ENCODE results near the gene EXOC2. TPM values are rescaled to one million over a fixed set of nuclear protein-coding genes. Genes with fewer than 3 reads are reported as not detected.

The EXOC2 gene
- total RNA-seq, 4 donors from 2014 or later = 20.9 to 28.5 (median 24.6) TPM

DNA sequence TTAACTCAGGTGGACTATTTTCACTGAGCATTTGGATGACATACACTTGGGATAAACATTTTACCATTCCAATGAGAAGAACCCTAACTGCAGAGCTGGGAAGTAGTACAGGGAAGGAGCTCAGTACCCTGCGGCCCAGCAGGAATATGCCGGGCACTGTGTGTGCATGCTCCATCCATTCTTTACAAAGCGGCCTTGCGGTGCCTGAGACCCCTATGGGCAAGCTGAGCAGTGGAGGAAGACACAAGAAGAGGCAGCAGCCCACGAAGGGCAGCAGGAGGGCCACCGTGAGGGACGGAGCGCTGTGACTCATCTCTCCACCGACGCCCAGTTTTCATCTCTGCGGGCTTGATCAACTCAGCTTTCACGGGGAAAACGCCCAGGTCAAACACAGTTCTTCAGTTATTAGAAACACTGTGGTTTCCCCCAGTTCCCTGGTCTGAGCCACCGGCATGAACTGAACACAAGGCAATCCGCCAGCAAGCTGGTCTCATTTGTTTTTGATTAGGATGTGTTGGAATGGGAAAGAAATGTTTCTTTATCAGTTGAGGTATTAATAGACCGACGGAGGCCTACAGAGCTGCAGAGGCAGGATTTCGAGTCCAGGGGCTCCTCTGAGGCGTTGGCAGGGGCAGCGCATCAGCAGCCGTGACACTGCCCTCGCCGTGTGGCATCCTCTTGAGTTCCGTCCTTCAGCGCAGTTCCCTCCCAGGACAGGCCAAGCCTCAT is 256.5 kb downstream of the EXOC2 start:
- DNase-seq (ENCODE audit: extremely low spot score) = no peak
- Histone ChIP-seq H3K36me3 (no peaks in the 10 kb centered on the region), H3K4me3 (no peak overlapping the region), H3K9me3 (no peaks in the 10 kb centered on the region), H3K27me3 (peaks cover 0 to 2% (median 0%) of the 10 kb centered on the region in 4 donors), H3K27ac (replicated peaks in 1 of 4) (no peak overlapping the region), H3K4me1 (no peaks in the 10 kb centered on the region)
- intact Hi-C loops (cut with DNase I) = no loop called here
- WGBS = 78% methylated on average over 19 of the region's 25 CpGs
- TF ChIP-seq EP300 (IDR thresholded peaks at IDR 0.05) (no peak), POLR2A (IDR thresholded peaks at IDR 0.05; ENCODE audit: low read depth) (no peak), POLR2AphosphoS5 (IDR thresholded peaks at IDR 0.05) (no peak)
- TF ChIP-seq, protein P1, sequence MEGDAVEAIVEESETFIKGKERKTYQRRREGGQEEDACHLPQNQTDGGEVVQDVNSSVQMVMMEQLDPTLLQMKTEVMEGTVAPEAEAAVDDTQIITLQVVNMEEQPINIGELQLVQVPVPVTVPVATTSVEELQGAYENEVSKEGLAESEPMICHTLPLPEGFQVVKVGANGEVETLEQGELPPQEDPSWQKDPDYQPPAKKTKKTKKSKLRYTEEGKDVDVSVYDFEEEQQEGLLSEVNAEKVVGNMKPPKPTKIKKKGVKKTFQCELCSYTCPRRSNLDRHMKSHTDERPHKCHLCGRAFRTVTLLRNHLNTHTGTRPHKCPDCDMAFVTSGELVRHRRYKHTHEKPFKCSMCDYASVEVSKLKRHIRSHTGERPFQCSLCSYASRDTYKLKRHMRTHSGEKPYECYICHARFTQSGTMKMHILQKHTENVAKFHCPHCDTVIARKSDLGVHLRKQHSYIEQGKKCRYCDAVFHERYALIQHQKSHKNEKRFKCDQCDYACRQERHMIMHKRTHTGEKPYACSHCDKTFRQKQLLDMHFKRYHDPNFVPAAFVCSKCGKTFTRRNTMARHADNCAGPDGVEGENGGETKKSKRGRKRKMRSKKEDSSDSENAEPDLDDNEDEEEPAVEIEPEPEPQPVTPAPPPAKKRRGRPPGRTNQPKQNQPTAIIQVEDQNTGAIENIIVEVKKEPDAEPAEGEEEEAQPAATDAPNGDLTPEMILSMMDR (IDR thresholded peaks at IDR 0.05) = no peak

DNA sequence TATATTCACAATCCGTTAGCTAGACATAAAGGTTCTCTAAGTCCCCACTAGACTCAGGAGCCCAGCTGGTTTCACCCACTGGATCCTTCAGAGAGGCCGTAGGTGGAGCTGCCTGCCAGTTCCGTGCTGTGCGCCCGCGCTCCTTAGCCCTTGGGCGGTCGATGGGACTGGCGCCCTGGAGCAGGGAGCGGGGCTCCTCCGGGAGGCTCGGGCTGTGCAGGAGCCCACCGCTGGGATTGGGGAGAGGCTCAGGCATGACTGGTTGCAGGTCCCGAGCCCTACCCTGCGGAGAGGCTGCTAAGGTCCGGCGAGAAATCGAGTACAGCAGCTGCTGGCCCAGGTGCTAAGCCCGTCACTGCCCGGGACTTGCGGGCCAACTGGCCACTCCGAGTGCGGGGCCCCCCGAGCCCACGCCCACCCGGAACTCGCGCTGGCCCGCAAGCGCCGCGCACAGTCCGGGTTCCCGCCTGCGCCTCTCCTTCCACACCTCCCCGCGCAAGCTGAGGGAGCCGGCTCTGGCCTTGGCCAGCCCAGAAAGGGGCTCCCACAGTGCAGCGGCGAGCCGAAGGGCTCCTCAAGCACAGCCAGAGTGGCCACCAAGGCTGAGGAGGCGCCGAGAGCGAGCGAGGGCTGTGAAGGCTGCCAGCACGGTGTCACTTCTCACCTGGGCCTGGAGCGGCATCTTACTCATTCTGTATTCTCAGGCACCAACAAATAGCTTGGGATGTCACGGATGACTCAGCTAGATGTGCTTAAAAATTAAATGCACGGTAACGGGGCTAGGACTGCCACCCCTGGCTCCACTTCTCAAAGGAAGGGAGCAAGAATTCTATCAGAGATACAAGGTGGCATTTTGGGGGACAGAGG is 257.3 kb downstream of the EXOC2 start:
- Histone ChIP-seq H3K9me3 (no peaks in the 10 kb centered on the region), H3K4me1 (no peaks in the 10 kb centered on the region), H3K27me3 (no peaks in the 10 kb centered on the region), H3K27ac (replicated peaks in 1 of 4) (no peak overlapping the region), H3K4me3 (no peak overlapping the region), H3K36me3 (no peaks in the 10 kb centered on the region)
- 91% methylated on average over 22 of the region's 50 CpGs for WGBS
- no peak for DNase-seq (ENCODE audit: extremely low spot score)
- TF ChIP-seq EP300 (IDR thresholded peaks at IDR 0.05) = no peak
- no peak for TF ChIP-seq POLR2A (IDR thresholded peaks at IDR 0.05; ENCODE audit: low read depth)
- TF ChIP-seq POLR2AphosphoS5 (IDR thresholded peaks at IDR 0.05) = no peak
- TF ChIP-seq, protein P1 (IDR thresholded peaks at IDR 0.05) = no peak
- intact Hi-C loops (cut with DNase I) = no loop called here

Other genes with a start within 250 kb of the EXOC2 start
- gene HUS1B, start 36.0 kb downstream of the EXOC2 start, total RNA-seq = 1 to 10 TPM in 2 of 4 donors, under 1 TPM in 1, not detected in 1; 0.83 to 1.7 (median 1.2) TPM

Data from esophagus muscularis mucosa (tissue), 4 donors.